ENCODE data around the gene ATAD3B. TPM values are rescaled to one million over a fixed set of nuclear protein-coding genes. Genes with fewer than 3 reads are reported as not detected.

ATAD3B gene
- total and polyA plus RNA-seq, 2 of the 13 experiments (the other 11 are each of a cell fraction or from before 2014, with no cell fraction given) = 9.6 to 31.1 TPM

- TF ChIP-seq ZNF407 (CRISPR knock-in tag; IDR thresholded peaks at IDR 0.05; ENCODE audit: not compliant biosample characterization) (no peak), GABPA (IDR thresholded peaks at IDR 0.05; ENCODE audit: low read depth, low read length) (peak; percentile 89), GABPA (CRISPR knock-in tag; IDR thresholded peaks at IDR 0.05; ENCODE audit: low read depth) (peak; percentile 93), NONO (IDR thresholded peaks at IDR 0.05) (no peak), NONO (CRISPR knock-in tag; conservative IDR thresholded peaks at IDR 0.05) (peak; percentile 85), ATF3 (CRISPR knock-in tag; IDR thresholded peaks at IDR 0.05) (0 out of 2 replicates have a peak, but pooled peaks have one; percentile 53), RFXANK (CRISPR knock-in tag; IDR thresholded peaks at IDR 0.05) (no peak), KAT7 (CRISPR knock-in tag; IDR thresholded peaks at IDR 0.05; ENCODE audit: borderline replicate concordance) (no peak), MAZ (IDR thresholded peaks at IDR 0.05; ENCODE audit: borderline replicate concordance, low read depth, low read length) (no peak), MAZ (CRISPR knock-in tag; IDR thresholded peaks at IDR 0.05; ENCODE audit: low read depth) (peak; percentile 79), JARID2 (CRISPR knock-in tag; IDR thresholded peaks at IDR 0.05; ENCODE audit: insufficient replicate concordance) (no peak), ZFP36L1 (CRISPR knock-in tag; IDR thresholded peaks at IDR 0.05) (no peak), ZNF792 (CRISPR knock-in tag; IDR thresholded peaks at IDR 0.05) (peak; percentile 35; the same call in 1 of the 2 replicates), CBFB (CRISPR knock-in tag; IDR thresholded peaks at IDR 0.05) (peak; percentile 69; the same call in 1 of the 2 replicates), ZNF569 (CRISPR knock-in tag; IDR thresholded peaks at IDR 0.05; ENCODE audit: borderline replicate concordance) (no peak), ZBTB34 (CRISPR knock-in tag; IDR thresholded peaks at IDR 0.05) (no peak), ARNT (IDR thresholded peaks at IDR 0.05) (no peak), KDM5B (CRISPR knock-in tag; IDR thresholded peaks at IDR 0.05; ENCODE audit: borderline replicate concordance) (peak; percentile 46; the same call in 1 of the 2 replicates), MNT (IDR thresholded peaks at IDR 0.05) (peak; percentile 74)
Measured at GRCh38 chr1:1471389-1472052, at the start of gene ATAD3B (continued).
